Epidermal melanocyte (primary cell): ENCODE data around the gene PGLYRP4.
"Not testable (repeated sequence)": the region's sequence is repeated elsewhere in the genome, so short reads cannot be mapped to it uniquely, and the experiment has no call there.

Experiments used
- DNase-seq: peaks from one replicate; pipeline ENCODE4 v3.0.0; 2011; ENCODE audit warnings: low spot score; ENCODE audit not compliant: insufficient read length

The PGLYRP4 gene

DNA sequence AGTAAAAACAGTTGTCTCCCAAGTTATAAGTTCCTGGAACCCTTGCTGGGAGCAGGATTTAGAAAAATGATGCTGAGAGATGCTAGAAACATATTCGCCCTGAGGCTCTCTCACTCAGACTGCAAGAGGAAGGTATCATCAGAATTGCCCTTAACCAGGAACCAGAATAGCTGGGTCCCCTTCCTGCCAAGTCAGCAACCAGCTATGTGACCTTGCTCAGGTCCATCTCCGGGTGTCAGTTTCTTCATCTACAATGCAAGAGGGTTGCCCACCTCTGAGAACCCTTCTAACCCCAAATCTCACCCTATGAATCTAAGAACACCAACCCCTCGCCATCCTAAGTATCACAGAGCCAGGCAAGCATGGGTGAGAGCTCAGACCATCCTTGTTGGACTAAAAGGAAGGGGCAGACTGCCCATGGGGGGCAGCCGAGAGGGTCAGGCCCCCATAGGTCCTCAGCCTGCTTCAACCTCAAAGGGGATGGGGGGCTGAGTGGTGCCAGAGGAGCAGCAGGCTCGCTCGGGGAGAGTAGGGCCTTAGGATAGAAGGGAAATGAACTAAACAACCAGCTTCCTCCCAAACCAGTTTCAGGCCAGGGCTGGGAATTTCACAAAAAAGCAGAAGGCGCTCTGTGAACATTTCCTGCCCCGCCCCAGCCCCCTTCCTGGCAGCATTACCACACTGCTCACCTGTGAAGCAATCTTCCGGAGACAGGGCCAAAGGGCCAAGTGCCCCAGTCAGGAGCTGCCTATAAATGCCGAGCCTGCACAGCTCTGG is 8.6 kb upstream of the PGLYRP4 start:
- no peak for DNase-seq

DNA sequence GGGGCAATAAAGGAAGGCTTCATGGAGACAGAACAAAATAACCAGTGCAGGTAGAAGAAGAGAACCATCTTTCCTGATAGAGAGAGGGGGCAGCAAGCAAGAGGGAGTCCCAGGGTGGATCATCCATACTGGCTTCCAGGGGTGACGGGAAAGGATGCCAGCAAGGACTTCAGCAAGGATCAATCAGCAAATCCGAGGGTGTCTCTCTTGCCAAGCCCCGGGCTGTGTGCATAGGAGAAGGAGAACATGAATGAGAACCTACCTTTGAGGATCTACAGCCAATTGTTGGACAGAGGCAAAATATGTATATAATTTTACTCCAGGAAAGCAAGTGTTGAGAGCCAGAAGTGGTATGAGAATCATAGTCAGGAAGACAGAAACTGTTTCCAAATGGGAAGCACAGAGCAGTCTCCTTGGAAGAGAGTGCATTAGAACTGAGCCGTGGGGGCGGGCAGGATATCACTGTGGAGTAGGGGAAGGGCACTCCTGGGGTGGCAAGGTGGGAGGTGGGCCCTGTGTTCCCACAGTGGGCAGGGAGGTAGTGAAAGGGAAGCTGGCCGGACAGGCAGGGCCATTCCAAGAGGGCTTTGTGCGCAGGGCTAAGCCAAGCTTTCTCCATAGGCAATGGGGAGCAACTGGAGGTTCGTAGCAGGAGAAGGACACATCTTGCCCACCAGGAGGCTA is 7.9 kb upstream of the PGLYRP4 start:
- no peak for DNase-seq

DNA sequence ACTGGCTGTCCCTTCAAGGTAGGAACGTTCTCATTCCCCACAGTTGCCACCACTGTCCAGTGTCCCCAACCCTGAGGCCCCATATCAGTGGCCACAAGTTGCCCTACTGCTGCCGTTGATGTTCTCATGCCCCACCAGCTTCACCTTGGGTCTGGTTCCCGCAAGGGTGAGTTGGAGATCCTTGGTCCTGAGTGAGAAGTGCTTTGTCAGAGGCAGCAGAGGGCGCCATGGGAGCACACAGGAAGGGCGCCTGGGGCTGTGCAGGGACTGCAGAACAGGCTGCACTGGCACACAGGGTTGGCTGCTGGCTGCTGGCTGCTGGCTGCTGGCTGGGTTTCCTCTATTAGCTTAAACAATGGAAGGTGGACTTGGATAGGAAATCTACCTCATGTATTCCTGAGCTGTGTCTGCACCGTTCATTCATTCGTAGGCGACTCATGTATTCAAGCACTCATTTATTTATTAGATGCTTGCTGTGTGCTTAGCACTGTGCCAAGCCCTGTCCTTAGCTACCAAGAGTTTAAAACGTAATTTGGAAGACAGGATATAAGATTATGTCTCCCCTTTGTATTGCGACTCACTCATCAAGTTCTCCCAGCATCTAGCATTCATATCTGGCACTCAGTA is 6.9 kb upstream of the PGLYRP4 start:
- no peak for DNase-seq

DNA sequence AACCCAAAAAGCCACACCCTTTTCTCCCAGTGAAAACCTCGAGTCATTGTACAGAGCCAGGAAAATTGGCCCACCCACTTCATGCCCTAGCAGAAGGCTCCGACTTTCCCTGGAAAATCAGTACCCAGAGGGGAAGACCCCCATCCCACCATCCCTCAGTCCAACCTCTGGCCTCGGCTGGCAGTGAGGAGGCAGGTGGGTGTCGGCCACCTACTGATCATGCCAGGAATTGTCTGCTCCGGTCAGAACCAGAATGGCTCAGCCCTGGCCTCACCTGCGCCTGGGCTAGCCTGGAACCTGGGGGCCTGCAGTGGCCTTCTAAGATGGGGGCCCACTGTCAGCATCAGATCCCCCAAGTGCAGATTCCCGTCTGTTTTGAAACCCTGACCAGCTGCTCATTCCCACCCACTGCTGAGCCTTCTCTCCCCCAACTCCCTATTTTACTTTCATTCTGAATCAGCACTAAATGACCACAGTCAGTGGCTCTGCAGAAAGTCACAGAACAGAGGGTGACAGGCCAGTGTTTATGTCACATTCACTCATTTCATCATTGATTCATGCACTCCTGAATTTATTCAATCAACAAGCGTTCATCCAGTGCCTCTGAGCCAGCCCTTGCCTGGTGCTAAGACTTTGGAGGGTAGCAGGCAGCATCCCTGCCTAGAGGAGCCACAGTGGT is 6.0 kb upstream of the PGLYRP4 start:
- DNase-seq, result no peak

DNA sequence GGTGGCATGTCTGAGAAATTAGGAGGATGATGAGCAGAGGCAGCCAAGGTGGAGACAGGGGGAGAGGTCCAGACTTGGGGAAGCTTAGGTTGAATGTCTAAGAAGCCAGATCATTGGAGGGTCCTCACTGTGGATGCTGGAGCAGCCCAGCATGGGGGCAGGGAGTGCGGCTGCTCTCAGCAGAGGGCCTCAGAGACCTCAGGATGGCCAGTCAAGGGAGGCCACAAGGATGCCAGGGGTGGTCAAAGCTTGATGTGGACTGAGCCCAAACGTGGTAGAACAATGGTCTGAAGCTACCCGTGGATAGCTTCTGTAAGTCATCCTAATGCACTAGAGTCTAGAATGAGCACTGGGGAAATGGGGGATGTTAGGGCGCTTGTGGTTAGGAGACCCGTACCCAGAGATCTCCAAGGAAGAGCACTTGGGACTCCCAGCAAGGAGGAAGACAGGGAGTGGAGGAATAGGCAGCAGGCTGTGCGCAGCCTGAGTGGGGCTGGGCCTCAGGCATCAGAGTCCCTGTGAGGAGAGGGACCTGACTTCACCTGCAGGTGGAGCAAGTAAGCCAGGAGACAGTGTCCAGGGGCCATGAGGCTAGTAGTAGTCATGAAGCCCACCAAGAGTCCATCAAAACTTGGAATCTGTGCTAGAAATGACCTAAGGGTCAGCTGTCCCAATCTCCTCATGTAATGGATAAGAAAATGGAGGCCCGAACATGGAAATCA is 4.7 kb upstream of the PGLYRP4 start:
- no peak for DNase-seq

DNA sequence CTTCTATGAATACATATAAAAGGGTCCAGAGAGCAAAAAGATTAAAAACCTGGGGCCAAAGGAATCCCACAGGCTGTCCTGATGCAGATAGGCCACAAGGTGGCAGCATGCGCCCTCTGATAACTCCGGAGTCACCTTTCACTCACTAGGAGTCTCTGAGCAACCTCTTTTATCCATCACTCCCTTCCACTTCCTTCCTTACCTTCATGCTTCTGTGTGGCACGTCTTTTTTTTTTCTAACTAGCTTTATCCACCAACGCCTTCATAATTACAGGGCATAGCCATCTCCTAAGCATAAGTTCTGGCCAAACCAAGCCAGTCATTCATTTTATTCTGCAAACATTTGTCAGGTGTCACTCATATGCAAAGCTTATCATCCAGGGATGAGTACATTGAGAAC is 3.9 kb upstream of the PGLYRP4 start:
- DNase-seq, result peak; percentile 84

DNA sequence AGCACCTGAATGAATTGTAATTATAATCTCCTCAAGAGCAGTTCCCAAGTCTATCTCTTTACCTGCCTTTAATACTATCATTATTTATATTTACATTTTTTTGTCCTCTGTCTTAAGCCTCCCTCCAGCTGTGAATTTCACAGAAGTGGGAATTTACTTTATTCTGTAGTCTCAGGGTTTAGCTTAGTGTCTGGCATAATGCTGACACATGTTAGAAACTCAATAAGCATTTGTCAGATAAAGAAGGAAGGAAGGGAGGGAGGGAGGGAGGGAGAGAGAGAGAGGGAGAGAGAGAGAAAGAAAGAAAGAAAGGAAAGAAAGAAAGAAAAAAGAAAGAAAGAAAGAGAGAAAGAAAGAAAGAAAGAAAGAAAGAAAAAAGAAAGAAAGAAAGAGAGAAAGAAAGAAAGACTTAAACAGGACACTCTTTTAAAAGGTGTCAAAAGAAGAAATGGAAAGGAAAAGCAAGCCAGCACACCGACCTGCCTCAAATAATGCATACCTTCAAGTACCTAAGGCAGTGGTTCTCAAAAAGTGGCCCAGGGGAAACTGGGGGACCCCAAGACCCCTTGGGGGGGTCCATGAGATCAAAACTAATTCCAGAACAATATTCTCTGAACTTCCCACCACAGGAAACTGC is 1.8 kb upstream of the PGLYRP4 start:
- DNase-seq, result no peak

DNA sequence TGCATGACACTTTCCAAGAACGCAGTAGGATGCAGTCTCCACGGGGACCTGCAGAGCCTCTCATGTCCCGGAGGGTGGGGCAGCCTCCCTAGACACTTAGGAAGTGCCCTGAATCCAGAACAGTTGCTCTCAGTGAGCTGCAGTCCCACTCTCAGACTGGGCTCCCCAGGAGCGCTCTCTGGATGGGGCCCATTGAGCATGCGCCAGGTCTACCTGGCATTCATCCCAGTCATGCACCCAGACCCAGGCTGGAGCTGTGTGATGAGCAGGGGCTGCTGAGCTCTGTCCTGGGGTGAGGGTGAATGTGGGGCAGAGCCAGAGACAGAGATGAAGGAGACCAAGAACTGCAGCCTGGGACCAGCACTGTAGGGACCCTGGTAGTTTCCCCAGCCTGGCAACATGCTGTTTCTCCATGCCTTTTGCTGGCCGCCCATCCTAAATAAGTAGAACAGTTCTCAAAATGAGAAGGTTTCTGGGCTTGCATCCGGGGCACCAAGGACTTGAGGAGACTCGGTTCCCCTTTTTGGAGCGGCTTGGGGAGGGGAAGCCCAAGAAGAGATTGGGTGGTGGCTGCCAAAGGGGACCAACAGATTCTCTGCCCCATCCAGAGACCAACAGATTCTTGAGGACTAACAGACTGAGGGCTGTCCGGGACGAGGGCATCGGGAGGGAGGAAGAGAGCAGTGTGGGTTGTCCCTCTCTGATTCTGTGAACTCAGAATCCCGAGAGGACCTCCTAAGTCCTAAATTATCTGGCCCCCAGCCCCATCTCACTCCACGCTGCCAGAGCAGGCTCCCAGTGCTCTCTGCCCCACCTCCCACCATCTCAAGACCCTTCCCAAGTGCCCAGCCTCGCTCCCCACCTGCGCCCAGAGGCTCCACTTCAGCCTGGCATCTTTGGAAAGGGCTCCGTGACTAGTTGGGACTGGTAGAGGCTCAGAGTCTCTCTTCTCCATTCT is 1.0 kb upstream of the PGLYRP4 start:
- no peak for DNase-seq

DNA sequence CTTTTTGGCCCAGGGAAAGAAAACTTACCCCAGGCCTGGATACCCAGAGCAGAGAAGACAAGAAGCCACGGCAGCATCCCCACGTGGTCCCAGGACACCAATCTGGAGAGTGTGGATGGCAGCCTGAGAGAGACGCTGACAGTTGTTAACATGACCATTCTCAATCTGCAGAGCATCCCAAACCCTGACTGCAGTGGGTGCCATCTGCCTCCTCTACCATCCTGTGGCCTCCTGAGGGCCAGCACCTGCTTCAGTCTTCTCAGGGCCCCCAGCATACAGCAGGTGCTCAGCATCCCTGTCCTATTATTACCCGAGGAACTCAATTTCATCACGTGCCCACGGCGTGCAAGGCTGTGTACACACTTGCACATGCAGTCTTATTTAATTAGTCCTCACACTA is 785 bp downstream of the PGLYRP4 start:
- DNase-seq, result no peak

DNA sequence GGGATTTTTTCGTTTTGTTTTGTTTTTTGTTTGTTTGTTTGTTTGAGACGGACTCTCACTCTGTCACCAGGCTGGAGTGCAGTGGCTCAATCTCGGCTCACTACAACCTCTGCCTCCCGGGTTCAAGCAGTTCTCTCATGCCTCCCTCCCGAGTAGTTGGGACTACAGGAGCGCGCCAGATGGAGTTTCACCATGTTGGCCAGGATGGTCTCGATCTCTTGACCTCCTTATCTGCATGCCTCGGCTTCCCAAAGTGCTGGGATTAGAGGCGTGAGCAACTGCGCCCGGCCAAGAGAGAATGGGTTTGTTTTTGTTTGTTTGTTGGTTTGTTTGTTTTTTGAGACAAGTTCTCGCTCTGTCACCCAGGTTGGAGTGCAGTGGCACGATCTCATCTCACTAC is 1.6 kb downstream of the PGLYRP4 start:
- DNase-seq, result not testable (repeated sequence)

DNA sequence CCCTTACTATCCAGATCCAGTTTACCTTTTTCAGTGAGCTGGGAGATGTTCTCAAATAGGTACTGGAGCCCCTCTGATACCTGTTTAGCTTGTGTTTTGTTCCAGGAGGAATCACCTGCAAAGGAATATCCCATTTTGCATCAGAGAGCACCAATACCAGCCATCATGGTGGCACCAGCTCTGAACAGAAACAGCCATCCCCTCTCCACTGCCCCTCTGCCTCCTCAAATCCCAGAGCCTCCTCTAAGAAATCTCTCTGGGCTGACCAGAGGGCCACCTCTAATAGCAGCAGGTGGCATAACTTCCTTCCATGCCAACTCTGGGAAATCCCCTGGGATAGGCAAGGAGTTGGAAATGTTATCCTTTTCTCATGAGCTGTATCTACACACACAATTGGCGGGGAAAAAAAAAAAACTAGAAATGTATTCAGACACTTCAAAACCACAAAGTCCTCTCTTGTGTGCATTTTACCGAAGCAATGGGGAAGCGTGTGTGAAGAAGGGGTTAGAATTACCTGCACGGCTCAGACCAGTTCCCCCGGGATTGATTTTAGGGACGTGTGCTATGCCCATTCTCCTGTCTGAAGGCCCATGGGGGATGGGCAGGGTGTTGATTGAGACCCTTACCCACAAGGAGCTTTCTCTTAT is 2.4 kb downstream of the PGLYRP4 start:
- DNase-seq, result no peak

DNA sequence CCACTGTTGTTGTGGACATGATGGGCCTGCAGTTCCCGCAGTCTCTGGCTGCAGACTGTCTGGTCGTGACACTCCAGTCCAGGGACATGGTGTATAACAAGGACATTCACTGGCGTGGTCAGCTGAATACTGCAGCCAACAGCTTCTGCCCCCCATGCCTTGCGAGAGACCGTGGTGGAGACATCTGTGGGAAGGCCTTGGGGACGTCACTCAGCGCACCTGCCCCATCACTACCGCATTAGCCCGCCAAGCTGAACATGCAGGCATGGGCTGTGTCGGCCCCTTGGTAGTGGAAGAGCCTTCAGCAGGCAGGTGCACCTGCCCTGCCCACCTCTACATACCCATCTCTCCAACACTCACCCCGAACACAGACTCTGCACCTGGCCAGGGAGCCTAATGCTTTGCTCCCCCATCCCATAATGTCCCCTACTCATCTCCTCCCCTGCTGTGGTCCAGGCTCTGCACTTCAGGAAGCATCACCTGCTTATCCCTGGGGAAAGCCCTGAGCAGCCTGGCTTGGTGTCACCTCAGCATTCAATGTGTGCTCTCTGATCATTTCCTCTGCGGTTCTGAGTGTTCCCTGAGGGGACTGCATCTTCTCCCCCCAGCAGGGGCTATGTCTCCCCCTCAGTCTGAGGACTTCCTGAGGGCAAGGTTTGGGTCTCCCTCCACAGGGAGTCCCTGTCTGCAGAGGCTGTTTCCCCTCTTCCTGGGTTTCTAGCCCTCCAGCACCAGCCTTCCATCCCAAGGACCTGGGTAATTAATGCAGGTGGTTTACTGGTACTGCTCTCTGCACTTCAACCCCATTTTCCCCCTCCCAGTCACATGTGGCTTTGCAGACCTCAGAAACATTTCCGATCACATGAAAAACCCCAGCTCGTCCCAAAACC is 3.2 kb downstream of the PGLYRP4 start:
- no peak for DNase-seq

DNA sequence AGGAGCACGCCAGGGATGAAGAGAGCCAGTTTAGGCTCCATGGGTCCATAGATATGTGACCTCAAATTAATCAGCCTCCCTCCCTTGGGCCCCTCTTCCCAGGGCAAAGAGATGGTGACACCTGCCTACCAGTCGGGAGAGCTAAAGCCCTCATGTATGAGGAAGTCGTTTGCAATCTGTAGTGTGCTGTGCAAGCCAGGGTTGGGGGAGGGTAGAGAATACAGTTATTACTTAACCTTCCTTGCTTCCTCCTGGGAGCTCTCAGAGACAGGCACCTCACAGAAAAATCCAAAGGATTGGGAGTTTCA is 4.0 kb downstream of the PGLYRP4 start:
- DNase-seq, result no peak

DNA sequence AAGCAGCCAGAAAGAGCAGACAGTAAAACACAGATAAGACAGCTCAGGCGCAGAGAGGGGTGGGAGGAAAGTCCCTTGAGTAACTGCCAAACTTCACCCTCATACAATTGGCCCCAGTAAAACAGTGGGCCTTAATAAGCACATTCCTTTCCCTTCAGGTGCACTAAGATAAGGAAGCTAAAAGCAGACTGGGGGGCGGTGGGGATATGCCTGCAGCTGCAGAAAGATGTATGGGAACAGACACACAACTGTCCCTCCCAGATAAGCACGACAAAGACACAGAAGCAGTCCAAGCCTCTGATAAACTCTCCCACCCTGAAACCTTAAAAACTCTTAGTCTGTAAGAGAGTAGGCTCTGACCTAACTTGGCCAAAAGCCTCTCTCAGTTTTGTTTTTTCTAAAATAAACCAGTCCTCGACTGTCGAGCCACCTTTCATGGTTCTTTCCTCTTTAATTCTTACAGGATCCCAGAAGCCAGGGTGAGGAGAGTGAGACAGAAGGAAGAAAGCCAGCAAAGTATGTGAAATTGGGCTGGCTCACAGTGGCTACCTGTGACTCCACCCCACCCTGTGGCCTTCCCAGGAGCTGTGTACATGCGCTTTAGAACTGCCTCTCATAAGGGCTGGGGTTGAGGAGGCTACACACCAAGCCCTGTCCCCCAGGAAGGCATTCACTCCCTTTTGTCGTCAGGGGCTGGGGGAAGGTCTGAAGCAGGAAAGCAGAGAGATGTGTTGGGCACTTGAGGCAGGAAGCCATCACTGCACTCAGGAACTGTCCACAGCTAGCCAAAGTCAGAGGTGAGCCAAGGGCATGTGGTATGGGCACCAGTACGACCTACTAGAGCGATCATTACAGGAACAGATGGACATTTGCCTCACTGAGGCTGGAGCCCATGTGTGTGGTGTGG is 4.6 kb downstream of the PGLYRP4 start:
- no peak for DNase-seq

DNA sequence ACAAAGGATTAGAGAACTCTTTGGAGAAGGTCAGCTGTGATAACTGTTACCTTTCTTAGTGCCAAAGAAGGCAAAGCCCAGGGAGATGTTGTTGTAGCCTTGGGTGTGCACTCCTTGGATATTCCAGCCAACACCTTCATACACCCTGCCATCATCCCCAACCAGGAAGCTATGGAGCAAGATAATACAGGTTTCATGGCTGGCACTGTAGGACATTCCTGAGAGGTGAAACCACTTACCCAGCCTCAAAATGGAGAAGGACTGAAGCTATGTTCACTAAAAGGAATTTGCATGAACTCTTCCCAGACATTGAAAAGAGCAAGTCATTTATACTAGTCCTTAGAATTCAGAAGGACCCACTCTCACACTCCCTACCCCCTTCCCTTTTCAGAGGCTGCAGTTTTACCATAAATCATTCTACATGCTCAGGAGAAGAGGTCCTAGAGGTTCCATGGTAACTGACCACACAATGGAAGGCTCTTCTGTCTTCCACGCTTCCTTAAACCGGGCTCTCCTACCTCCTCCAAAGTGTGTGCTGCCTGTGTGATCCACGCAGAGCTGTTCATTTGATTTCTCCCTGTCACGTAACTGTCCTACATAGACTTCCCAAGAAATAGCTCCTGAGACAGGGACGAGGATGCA is 5.5 kb downstream of the PGLYRP4 start:
- no peak for DNase-seq

DNA sequence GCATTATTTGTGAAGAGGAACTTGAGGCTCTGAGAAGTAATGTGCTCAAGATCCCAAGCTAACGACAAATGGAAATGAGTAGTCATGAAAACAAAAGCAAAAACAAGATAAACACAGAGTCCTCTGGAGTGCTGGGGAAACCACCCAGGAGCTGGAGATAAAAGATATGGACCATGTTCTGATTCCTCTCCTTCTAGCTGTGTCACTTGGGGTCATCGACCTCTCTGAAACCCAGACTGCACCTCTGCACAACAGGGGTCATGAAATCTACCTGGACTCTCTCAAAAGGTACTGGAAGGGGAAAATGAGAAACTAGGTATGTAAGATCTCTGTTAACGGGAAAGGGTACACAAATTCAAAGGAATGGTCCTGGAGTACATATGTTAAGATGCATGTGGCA is 6.5 kb downstream of the PGLYRP4 start:
- DNase-seq, result no peak

DNA sequence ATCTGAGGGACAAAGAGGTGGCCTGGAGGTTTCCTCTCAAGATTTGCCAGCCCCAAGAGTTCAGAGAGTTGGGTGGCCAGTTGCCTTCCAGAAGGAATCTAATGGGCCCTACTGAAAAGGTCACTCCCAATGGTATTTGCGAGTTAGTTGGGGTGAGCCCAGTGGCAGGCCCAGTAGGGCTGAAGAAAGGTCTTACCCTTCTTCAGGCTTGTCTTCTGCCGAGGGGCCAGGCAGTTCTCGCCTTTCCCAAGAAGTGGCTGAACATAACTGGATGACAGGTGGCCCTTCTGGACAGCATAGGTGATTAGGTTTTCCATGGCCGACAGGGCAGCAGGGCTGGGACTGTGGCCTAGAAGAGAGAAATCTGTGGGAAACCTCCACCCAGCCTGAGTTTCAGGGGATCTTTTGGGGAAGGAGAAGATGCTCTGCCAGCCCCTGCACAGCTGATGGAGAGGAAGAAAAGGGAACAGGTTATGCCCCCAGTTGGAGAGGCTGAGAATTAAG is 7.2 kb downstream of the PGLYRP4 start:
- no peak for DNase-seq
